HL-60 (cell line): ENCODE data around the gene CEPT1.

Source experiments
- DNase-seq, 2 experiments: peaks; one replicate each; pipeline ENCODE4 v3.0.0-alpha.2; 2010 to 2020; ENCODE audit warnings: low read depth in 1 of 2, low spot score in 1 of 2
- H3K27ac ChIP-seq: fragments of 250-450 bp; sonication (Bioruptor Pico); replicated peaks from 2 replicates; pipeline ENCODE4 v1.5.1; 2020; ENCODE audit warnings: mild to moderate bottlenecking, moderate library complexity
- H3K27me3 ChIP-seq: fragments of 250-450 bp; sonication (Bioruptor Pico); 2 replicates; pipeline ENCODE4 v1.5.1; 2021; ENCODE audit warnings: mild to moderate bottlenecking, moderate library complexity; ENCODE audit not compliant: insufficient read depth, poor library complexity, severe bottlenecking
- H3K4me3 ChIP-seq: replicated peaks from 2 replicates; pipeline ENCODE4 v1.5.1; 2011; ENCODE audit warnings: mild to moderate bottlenecking, control low read depth, low read length; ENCODE audit not compliant: insufficient read depth
- GABPA ChIP-seq: IDR thresholded peaks from 2 replicates; pipeline ENCODE4 v1.6.1; 2012; ENCODE audit warnings: low read depth
- POLR2AphosphoS5 ChIP-seq: IDR thresholded peaks from 2 replicates; pipeline ENCODE4 v1.6.1; 2012; ENCODE audit warnings: low read depth
- SPI1 ChIP-seq: IDR thresholded peaks from 2 replicates; pipeline ENCODE4 v1.6.1; 2012; ENCODE audit warnings: low read depth, mild to moderate bottlenecking, borderline replicate concordance
- TF ChIP-seq, protein P1 (sequence below): IDR thresholded peaks from one replicate; pipeline ENCODE4 v1.5.1; 2011; ENCODE audit warnings: low read length, control low read depth, inconsistent platforms; ENCODE audit not compliant: insufficient read depth
- TF ChIP-seq, protein P2 (sequence below): IDR thresholded peaks from 2 replicates; pipeline ENCODE4 v1.6.1; 2012; ENCODE audit warnings: low read depth; ENCODE audit not compliant: insufficient replicate concordance

The CEPT1 gene

DNA sequence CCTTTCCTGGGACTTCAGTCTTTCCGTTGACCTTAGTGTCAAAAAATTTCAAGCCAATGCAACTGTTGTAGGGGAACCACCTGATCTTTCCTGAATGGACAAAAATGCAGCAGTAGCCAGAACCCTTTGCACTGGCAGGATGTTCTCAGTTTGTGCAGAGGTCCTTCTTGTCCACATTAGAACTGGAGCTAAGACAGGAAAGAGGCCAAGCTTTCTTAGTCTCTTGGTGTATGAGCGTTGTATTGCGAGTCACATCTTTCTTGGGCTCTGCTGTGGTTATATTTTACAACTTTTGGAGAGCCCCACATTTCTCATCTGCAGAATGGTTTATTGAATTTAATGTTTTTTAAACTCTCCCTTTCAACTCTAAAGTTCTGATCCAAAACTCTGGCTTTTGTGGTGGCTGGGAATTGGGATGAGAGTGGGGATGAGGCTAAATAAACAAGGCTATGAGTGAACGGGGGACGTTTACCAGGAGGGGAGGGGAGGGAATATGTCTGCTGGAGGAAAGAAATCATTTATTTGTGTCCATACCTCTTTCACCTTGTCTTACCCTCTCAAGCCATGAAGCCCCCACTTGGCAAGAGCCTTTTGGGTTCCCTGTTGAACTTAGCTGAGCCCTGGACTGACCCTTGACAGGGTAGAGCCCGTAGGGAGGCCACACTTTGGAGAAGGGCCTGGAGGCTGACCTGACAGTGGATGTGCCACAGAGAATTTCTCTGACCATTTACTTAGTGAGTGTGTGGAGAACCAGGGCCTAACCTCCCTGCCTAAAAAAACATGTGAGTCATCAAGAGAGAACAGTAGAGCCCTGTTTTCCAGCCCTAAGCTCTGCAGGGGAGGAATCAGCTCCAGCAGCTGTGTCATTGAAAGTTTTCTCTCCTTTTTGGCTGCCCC lies 88.1 kb downstream of the CEPT1 start:
- TF ChIP-seq, protein P1, sequence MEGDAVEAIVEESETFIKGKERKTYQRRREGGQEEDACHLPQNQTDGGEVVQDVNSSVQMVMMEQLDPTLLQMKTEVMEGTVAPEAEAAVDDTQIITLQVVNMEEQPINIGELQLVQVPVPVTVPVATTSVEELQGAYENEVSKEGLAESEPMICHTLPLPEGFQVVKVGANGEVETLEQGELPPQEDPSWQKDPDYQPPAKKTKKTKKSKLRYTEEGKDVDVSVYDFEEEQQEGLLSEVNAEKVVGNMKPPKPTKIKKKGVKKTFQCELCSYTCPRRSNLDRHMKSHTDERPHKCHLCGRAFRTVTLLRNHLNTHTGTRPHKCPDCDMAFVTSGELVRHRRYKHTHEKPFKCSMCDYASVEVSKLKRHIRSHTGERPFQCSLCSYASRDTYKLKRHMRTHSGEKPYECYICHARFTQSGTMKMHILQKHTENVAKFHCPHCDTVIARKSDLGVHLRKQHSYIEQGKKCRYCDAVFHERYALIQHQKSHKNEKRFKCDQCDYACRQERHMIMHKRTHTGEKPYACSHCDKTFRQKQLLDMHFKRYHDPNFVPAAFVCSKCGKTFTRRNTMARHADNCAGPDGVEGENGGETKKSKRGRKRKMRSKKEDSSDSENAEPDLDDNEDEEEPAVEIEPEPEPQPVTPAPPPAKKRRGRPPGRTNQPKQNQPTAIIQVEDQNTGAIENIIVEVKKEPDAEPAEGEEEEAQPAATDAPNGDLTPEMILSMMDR, result no peak
- TF ChIP-seq GABPA, result no peak
- no peak for TF ChIP-seq POLR2AphosphoS5
- no peak for TF ChIP-seq SPI1
- TF ChIP-seq, protein P2, sequence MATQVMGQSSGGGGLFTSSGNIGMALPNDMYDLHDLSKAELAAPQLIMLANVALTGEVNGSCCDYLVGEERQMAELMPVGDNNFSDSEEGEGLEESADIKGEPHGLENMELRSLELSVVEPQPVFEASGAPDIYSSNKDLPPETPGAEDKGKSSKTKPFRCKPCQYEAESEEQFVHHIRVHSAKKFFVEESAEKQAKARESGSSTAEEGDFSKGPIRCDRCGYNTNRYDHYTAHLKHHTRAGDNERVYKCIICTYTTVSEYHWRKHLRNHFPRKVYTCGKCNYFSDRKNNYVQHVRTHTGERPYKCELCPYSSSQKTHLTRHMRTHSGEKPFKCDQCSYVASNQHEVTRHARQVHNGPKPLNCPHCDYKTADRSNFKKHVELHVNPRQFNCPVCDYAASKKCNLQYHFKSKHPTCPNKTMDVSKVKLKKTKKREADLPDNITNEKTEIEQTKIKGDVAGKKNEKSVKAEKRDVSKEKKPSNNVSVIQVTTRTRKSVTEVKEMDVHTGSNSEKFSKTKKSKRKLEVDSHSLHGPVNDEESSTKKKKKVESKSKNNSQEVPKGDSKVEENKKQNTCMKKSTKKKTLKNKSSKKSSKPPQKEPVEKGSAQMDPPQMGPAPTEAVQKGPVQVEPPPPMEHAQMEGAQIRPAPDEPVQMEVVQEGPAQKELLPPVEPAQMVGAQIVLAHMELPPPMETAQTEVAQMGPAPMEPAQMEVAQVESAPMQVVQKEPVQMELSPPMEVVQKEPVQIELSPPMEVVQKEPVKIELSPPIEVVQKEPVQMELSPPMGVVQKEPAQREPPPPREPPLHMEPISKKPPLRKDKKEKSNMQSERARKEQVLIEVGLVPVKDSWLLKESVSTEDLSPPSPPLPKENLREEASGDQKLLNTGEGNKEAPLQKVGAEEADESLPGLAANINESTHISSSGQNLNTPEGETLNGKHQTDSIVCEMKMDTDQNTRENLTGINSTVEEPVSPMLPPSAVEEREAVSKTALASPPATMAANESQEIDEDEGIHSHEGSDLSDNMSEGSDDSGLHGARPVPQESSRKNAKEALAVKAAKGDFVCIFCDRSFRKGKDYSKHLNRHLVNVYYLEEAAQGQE, result no peak
- no peak overlapping the region for H3K4me3 ChIP-seq
- no peak overlapping the region for H3K27ac ChIP-seq
- H3K27me3 ChIP-seq, result no peaks in the 10 kb centered on the region
- DNase-seq, result no peak

DNA sequence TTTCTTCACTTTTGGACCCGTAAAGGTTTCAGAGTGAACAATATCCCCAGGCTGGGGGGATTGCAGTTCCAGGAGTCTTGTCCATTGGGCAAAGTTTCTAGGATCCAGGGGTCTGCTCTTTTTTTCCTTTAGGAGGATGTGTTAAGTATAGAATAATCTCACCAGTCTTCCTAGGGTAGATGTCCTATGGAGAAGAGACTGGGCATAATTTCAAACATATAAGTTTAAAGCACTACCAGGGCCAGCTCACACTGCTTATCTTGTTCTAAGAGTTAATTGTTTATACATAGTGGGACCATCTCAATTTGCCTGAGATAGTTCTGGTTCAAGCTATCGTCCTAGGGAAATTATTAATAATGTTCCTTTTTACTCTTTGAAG lies 88.7 kb downstream of the CEPT1 start:
- DNase-seq, result no peak
- TF ChIP-seq, protein P1, result no peak
- TF ChIP-seq GABPA, result no peak
- TF ChIP-seq POLR2AphosphoS5, result no peak
- no peak for TF ChIP-seq SPI1
- no peak overlapping the region for H3K27ac ChIP-seq
- no peak overlapping the region for H3K4me3 ChIP-seq
- H3K27me3 ChIP-seq, result no peaks in the 10 kb centered on the region

DNA sequence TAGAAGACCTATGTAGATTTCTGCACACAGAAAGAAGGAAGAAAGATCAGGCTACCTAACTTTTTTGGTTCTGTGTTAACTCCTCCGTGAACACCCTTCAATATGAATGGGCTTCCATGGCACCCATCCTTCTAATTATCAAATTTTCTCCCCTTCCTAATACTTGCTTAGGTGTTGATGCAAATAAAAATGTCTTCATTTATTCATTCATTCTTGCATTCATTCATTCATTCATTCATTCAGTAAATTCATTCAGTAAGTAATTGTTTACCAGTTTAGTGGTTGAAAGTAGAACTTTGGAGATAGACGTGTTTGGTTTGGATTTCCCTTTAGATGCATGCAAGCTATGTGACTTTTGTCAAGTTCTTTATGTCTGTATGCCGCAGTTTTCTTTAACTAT lies 92.1 kb downstream of the CEPT1 start:
- DNase-seq, result no peak
- Histone ChIP-seq H3K27me3 (peaks cover 3% of the 10 kb centered on the region), H3K27ac (no peak overlapping the region), H3K4me3 (no peak overlapping the region)
- TF ChIP-seq, protein P2, result no peak
- no peak for TF ChIP-seq GABPA
- no peak for TF ChIP-seq POLR2AphosphoS5
- TF ChIP-seq, protein P1, result no peak
- TF ChIP-seq SPI1, result no peak
